Measurements from ENCODE around the gene CACNA1I.

CACNA1I gene

DNA sequence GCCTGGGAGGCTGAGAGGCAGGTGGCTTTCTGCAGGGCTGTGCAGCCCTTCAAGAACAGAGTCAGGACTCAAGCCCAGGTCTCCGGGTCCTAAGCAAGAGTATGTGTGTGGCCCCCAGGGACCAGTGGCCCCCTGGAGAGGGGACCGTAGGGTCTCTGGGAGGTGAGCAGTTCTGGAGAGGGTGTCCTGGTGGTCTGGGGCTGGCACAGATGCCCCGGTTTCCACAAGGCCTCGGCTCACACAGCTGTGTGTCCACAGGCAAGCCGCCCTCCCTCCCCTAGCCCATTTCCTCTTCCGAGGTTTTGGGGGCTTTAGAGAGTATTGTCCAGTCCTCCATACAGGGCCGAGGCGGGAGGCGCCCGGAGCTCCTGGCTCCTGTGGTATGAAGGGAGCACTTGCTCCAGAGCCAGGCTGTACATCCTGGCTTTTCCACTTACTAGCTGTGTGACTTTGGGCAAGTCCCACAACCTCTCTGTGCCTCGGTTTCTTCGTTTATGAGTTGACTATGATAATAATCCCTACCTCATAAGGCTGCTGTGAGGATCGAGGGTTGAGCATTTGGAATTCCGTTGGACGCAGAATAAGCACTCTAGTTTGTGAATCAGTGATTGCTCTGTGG lies 34.6 kb upstream of the CACNA1I start:
- DNase-seq: no peak

GRCh38 chr22:39536711-39537110 lies 33.8 kb upstream of the CACNA1I start:
- no peak for DNase-seq

GRCh38 chr22:39537975-39538374 lies 32.6 kb upstream of the CACNA1I start:
- no peak for DNase-seq

DNA sequence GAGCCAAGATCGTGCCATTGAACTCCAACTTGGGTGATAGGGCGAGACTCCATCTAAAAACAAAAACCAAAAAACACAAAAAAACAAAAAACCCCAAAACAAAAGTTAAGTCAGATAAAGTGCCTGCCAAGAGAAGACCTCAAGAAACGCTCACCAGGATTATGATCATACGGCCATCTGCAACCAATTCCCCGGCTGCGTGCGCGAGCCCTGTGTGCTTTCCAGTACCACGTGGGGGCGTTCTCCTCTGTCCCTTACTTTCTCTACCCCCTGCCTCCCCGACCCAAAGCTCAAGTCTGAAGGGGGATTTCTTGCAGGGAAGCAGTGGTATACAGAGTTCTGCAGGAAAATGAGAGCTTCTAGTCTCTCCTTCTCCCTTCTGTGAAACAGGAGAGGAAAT lies 27.5 kb upstream of the CACNA1I start:
- DNase-seq: no peak

- no peak for DNase-seq
Observed at GRCh38 chr22:39545386-39546365, 24.9 kb upstream of the CACNA1I start.

GRCh38 chr22:39546889-39547586 lies 23.5 kb upstream of the CACNA1I start:
- DNase-seq: no peak

DNA sequence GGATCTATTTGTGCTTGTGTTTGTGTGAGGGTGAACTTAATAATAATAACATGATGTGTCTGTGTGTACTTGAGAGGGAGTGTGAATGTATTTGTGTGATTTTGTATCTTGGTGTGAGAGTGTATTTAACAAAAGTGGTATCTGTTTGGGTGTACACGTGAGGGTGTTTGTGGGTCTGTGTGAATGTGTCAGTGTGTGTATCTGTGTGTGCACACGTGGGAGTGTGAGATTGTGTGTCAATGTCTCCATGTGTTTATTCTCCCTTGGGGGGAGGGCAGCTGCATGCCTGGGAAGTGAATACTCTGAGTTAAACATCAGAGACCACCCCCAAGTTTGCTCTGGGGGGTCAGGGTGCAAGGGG lies 23.0 kb upstream of the CACNA1I start:
- no peak for DNase-seq

- DNase-seq: no peak
Observed at GRCh38 chr22:39553429-39553828, 17.1 kb upstream of the CACNA1I start.

DNA sequence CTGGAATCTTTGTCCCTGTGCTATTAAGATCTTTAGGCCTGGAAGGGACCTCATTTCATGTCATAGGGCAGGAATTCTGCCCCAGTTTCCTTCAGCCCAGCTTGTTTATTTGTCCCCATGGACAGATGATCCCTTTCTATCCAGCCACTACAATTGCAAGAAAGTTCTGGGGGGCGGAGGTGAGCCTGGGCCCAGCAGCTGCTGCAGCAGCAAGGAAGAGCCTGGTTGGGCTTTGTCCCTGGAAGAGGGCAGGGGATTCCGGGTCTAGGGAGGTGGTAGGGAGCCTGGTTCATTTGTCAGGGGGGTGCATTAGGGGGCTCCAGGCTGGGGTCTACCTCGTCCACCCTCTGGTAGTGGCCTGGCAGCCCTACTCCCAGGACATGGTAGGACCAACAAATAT lies 16.4 kb upstream of the CACNA1I start:
- DNase-seq: no peak

GRCh38 chr22:39556970-39557841 lies 13.3 kb upstream of the CACNA1I start:
- no peak for DNase-seq

GRCh38 chr22:39558254-39558727 lies 12.3 kb upstream of the CACNA1I start:
- no peak for DNase-seq

GRCh38 chr22:39558950-39559349 lies 11.6 kb upstream of the CACNA1I start:
- no peak for DNase-seq

DNA sequence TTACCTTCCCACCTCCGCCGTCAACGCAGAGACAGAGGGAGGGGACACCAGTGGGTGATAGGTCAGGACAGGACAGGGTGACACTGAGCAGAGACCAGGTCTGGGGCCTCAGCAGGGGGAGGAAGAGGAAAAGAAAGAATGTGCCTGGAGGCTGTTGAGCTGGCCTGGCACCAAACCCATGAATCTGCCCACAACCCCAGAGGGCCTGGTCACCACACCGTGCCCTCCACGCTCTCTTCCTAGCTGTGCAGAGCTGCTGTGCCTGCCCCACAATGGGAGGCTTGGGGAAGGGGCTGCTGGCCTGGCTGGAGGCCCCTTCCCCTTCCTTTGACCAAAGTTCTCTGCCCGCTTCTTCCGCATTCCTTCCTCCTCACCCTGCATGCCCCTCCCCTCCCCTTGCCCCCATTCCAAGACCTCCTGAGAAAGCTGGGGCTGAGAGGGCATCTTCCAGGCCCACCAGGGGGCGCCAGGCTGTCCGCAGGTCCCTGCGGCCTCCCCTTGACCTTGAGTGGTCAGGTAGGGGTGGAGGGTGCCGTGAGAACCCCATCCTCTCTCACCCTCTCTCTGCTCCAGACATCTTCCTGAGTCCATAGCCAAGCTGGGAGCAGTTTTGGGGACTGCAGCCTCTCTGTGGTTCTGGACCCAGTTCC lies 11.0 kb upstream of the CACNA1I start:
- no peak for DNase-seq

GRCh38 chr22:39560127-39560526 lies 10.4 kb upstream of the CACNA1I start:
- no peak for DNase-seq

GRCh38 chr22:39562839-39563489 lies 7.6 kb upstream of the CACNA1I start:
- no peak for DNase-seq

- DNase-seq: no peak
Observed at GRCh38 chr22:39563571-39564428, 6.8 kb upstream of the CACNA1I start.

- no peak for DNase-seq
Observed at GRCh38 chr22:39565414-39565944, 5.1 kb upstream of the CACNA1I start.

- no peak for DNase-seq
Observed at GRCh38 chr22:39567135-39567946, 3.2 kb upstream of the CACNA1I start.

DNA sequence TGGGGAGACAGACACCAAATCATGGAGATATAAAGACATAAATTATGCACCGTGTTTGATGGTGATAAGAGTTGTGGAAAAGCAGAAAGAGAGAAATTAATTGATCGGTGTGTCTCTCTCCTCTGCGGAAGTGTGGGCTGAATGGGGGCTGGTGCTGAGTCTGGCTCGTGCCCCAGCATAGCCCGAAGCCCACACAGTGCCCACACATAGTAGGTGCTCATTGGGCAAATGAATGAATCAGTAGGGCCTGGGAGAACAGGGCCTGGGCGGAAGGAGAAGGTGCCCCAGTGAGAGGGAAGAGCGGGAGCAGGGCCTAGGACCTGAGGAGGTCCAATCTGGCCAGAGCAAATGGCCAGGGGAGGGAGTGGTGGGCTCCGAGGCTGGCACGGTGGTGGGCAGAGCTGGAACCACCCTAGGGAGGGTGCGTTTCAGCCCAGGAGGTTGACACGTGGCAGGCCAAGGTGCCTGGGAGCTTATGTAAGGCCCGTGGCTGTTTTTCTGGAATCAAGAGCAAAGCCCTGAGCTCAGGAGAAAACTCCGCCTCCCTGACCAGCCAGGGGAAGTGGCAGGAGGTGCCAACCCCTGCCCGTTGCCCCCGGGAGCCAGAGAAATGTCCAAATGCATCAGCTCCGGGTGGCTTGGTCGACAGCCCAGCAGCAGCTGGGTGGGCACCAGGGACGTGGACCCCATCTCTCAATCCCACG lies 2.1 kb upstream of the CACNA1I start:
- DNase-seq: no peak
